Central memory CD8-positive, alpha-beta T cell (primary cell): Measurements from ENCODE around the gene TMEM150C.

Experiments
- ATAC-seq: fragments of 150-1000 bp; cut with Tn5 transposase; replicated peaks from 2 replicates; pipeline ENCODE4 v1.10.0; 2022; ENCODE audit warnings: mild to moderate bottlenecking, moderate FRiP score, moderate number of reproducible peaks; ENCODE audit not compliant: poor library complexity, severe bottlenecking; ENCODE audit errors: extremely low read depth
- DNase-seq, 2 donors: peaks; one replicate each; pipeline ENCODE4 v3.0.0; 2021; ENCODE audit warnings: low spot score in 2 of 2
- H3K27ac Mint-ChIP-seq: one replicate; pipeline ENCODE4 v1.8.0; 2022; ENCODE audit warnings: low read depth, mild to moderate bottlenecking, moderate library complexity, mixed read lengths
- H3K27me3 Mint-ChIP-seq: one replicate; pipeline ENCODE4 v1.8.0; 2022; ENCODE audit warnings: mixed read lengths
- H3K36me3 Mint-ChIP-seq: one replicate; pipeline ENCODE4 v1.8.0; 2022; ENCODE audit warnings: mild to moderate bottlenecking, moderate library complexity, mixed read lengths; ENCODE audit not compliant: insufficient read depth
- H3K4me1 Mint-ChIP-seq: one replicate; pipeline ENCODE4 v1.8.0; 2022; ENCODE audit warnings: mixed read lengths
- H3K4me3 Mint-ChIP-seq: one replicate; pipeline ENCODE4 v1.8.0; 2022; ENCODE audit warnings: mild to moderate bottlenecking, moderate library complexity, mixed read lengths
- H3K9me3 Mint-ChIP-seq: one replicate; pipeline ENCODE4 v1.8.0; 2022; ENCODE audit warnings: mixed read lengths

The TMEM150C gene

DNA sequence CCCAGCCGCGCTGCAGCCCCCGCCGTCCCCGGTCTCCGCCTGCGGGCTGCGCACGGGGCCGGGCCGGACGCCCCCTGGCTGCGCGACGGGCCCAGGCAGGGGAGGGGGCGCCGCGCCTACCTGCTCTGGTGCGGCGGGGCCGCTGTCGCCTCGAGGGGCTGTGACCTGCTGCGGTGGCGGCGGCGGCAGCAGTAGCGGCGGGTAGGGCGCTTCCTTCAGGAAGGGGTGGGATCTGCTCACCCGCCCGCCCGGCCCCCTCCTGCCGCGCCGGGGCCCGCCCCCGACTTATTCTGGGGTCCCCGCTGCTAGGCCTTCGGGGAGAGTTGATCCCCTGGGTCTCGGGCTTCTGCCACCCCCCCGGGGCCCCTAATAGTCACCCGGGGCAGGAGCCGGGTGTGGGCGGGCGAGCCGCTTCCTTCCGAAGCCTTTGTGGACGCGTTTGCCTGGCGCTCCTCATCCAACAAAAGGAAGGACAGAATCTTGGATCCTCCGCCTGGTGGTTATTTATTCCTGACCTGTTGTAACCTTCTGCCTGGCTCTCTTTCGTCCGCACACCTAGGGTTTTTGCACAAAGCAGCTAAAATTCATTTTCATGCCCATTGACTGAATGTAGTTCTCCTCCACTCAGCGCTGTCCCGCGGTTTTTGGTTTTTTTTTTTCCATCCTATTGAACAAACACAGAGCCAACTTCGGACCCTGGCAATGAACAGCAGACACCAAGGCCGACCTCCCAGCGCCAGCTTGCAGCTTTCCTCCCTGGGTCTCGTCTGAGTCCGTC is at the start of gene TMEM150C:
Gene TMEM150C (minus strand): TSS at position 203 of the 778 bp plus-strand sequence. CDS start 57,331 bp downstream, outside the sequence.
- no peaks in the 10 kb centered on the region for H3K9me3 Mint-ChIP-seq
- ATAC-seq (peak; percentile 14), DNase-seq (no peak)
- peaks cover 1% of the 10 kb centered on the region for H3K36me3 Mint-ChIP-seq
- peaks cover 84% of the 10 kb centered on the region for H3K27me3 Mint-ChIP-seq
- peak within 1 kb of the TSS; percentile 79 for H3K4me3 Mint-ChIP-seq
- H3K4me1 Mint-ChIP-seq = peaks cover 14% of the 10 kb centered on the region
- no peak within 1 kb of the TSS for H3K27ac Mint-ChIP-seq

DNA sequence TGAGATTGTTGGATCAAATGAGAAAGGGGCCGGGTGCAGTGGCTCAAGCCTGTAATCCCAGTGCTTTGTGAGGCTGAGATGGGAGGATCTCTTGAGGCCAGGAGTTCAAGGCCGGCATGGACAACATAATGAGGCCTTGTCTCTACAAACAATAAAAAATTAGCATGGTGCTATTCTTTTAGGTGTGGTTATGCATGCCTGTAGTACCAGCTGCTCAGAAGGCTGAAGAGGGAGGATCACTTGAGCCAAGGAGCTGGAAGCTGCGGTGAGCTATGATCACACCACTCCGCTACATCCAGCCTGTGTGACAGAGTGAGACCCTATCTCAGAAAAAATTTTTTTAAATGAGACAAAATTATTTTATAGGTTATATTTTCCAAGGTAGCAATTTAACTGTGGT is 49.7 kb upstream of the TMEM150C start:
- Mint-ChIP-seq H3K36me3 (peaks cover 2% of the 10 kb centered on the region), H3K4me1 (no peaks in the 10 kb centered on the region), H3K27me3 (no peaks in the 10 kb centered on the region), H3K27ac (no peak overlapping the region), H3K4me3 (no peak overlapping the region), H3K9me3 (no peaks in the 10 kb centered on the region)
- ATAC-seq = no peak
- no peak for DNase-seq

DNA sequence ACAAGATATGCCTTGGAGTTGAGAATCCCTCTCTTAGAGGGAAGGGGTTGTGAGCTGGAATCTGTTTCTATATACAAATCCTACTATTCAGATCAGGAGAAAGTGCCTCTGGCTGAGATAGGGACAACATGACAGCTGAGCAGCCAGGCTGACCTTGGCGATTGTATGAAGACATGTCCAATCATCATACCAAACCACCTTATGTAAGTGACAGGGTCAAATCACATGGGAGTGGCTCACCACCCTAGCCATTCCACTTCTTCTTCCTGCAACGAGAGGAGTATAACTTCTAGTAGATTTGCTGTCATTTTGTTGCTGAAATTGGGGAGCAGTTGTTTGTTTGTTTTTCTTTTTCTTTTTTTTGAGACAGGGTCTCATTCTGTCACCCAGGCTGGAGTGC is 48.3 kb upstream of the TMEM150C start:
- Mint-ChIP-seq H3K9me3 (no peaks in the 10 kb centered on the region), H3K4me3 (no peak overlapping the region), H3K4me1 (no peaks in the 10 kb centered on the region), H3K27ac (no peak overlapping the region), H3K27me3 (no peaks in the 10 kb centered on the region), H3K36me3 (peaks cover 2% of the 10 kb centered on the region)
- no peak for DNase-seq
- no peak for ATAC-seq

DNA sequence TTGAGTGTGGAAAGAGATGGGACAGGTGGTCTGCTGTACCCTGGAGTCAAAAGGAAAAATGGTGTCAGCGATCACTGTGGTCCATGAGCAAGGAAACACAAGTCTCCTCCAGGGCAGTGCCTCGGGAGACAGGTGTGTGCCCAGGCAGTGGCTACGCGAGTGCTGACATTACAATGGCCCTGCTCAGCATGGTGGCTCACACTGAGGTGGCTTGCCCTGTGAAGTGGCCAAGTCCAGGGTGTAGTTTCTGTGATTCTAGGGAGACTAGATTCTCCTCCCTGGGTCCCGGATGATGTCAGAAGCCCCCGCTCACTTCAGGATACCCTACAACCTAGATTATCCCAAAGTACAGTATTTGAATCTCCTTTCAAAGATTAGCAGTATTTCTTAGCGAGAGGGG is 44.8 kb upstream of the TMEM150C start:
- ATAC-seq = no peak
- Mint-ChIP-seq H3K4me1 (no peaks in the 10 kb centered on the region), H3K27ac (no peak overlapping the region), H3K4me3 (no peak overlapping the region), H3K9me3 (no peaks in the 10 kb centered on the region), H3K27me3 (no peaks in the 10 kb centered on the region), H3K36me3 (peaks cover 2% of the 10 kb centered on the region)
- no peak for DNase-seq

DNA sequence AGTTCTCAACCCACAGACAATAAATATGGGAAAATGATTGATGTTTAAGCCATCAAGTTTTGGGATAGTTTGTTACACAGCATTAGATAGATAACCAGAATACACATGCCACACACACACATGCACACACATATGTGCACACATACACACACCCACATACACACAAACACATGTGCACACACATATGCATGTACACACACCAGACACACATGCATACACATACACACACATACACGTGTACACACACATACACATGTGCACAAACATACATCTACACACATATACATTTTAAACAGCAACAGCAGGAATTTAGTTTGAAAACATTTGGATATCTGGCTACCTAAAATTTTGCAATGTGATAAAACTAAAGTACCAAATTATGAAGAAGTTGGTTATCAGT is 42.7 kb upstream of the TMEM150C start:
- ATAC-seq (no peak), DNase-seq (no peak)
- Mint-ChIP-seq H3K4me3 (no peak overlapping the region), H3K27ac (no peak overlapping the region), H3K27me3 (no peaks in the 10 kb centered on the region), H3K9me3 (no peaks in the 10 kb centered on the region), H3K4me1 (no peaks in the 10 kb centered on the region), H3K36me3 (peaks cover 2% of the 10 kb centered on the region)

DNA sequence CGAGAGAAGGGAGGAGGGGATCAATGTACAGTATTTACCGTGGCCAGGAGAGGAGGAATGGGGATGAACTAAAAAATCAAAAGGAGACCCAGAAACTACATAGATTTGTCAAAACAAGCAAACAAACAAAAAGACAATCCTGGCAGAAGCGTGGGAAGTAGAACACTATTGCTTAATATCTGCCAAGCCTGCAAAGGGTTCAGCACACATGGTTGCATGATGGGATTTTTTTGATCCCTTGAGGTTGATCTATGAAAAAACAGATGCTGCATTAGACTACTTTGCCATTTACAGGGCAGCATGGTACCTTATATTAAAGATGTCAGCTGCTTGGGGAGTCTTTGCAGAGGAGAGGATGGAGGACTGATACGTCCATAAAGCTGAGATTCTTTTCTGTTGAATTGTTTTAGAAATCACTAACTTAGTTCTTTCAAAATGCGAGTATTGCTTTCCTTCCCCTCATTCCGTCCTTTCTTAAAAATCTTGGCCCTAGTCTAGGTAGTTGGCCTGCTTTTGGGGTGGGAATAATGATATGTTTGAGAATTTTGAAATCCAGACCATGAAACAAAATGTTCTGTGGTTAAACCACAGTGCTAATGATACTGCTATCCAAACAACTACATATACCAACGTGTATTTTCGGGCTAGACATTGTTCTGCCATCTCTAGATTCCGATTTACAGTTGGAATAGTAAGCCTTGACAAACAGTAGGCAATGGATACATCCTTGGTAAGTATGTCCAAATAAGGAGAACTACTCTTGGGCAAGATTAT is 39.6 kb upstream of the TMEM150C start:
- Mint-ChIP-seq H3K27ac (no peak overlapping the region), H3K9me3 (no peaks in the 10 kb centered on the region), H3K4me1 (no peaks in the 10 kb centered on the region), H3K36me3 (no peaks in the 10 kb centered on the region), H3K4me3 (no peak overlapping the region), H3K27me3 (no peaks in the 10 kb centered on the region)
- ATAC-seq = no peak
- no peak for DNase-seq

DNA sequence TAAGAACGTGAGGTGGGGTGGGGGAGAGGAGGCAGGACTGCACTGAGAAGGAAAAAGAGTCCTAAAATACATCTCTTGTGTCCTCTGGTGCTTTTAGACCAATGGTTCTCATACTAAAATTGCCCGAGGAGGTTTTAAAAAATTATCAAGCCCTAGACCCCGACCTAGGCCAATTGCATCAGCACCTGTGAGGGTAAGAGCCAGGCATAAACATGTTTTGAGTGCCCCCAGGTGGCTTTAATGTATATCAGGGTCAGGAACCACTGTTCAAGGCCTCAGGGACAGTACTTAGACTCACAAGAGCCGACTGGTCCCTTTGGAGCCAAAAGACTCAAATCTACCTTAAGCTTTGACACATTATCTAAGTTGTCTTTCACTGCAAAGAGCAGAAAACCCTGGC is 37.5 kb upstream of the TMEM150C start:
- Mint-ChIP-seq H3K27ac (no peak overlapping the region), H3K27me3 (no peaks in the 10 kb centered on the region), H3K9me3 (no peaks in the 10 kb centered on the region), H3K36me3 (no peaks in the 10 kb centered on the region), H3K4me3 (no peak overlapping the region), H3K4me1 (no peaks in the 10 kb centered on the region)
- no peak for DNase-seq
- ATAC-seq = no peak

DNA sequence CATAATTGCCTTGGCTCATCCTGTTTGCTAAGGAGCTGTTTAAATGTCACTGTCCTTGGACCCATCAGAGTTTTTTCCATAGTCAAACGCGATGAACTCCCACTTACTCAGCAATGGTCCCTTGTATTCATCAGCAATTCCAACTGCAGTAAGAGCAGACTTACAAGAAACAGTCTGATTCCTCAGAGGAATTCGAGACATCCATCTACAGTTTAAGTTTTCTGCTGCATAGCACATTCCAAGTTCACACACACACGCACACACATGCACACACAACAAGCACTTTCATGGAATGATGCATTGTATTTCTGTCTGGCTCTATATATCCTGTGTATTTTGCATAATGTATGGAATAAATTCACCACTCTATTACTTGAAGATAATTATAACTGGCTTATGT is 32.7 kb upstream of the TMEM150C start:
- Mint-ChIP-seq H3K4me1 (no peaks in the 10 kb centered on the region), H3K27ac (no peak overlapping the region), H3K9me3 (no peaks in the 10 kb centered on the region), H3K4me3 (no peak overlapping the region), H3K36me3 (no peaks in the 10 kb centered on the region), H3K27me3 (peaks cover 30% of the 10 kb centered on the region)
- ATAC-seq = no peak
- no peak for DNase-seq

DNA sequence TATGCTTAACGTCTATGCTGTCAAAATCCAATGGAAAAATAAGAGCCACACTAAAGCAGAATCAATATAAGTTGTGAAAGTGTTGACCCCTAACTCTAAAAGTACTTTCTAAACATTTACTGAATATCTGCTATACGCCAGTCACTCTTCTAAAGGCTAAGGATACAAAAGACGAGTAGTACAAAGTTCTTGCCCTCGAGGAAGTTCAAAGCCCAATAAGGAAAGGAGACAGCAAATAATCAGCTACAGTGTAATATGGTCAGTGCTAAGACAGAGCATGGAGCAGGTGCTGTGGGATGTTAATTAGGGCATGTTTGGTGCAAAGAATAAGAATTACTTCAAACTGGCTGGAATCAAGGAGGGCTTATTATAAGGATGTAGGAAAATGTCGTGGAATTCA is 31.6 kb upstream of the TMEM150C start:
- no peaks in the 10 kb centered on the region for H3K36me3 Mint-ChIP-seq
- no peak overlapping the region for H3K27ac Mint-ChIP-seq
- ATAC-seq = no peak
- DNase-seq = no peak
- peaks cover 35% of the 10 kb centered on the region for H3K27me3 Mint-ChIP-seq
- no peaks in the 10 kb centered on the region for H3K9me3 Mint-ChIP-seq
- no peaks in the 10 kb centered on the region for H3K4me1 Mint-ChIP-seq
- no peak overlapping the region for H3K4me3 Mint-ChIP-seq

DNA sequence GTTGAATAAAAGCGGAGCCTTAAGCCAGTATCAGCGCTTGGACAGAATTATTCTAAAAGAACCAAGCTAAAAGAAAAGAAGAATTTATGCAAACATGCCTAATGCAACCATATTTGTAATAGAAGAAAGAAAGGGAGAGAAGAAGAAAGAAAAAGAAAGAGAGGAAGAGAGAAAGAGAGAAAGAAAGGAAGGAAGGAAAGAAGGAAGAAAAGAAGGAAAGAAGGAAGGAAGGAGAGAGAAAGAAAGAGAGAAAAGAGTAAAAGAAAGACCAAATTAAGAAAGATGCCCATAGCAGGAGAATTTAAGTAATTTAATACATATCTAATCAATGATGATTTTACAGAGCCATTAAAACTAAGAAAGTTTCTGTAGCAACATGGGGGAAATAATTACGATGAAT is 30.9 kb upstream of the TMEM150C start:
- Mint-ChIP-seq H3K27ac (no peak overlapping the region), H3K4me3 (no peak overlapping the region), H3K36me3 (no peaks in the 10 kb centered on the region), H3K27me3 (peaks cover 39% of the 10 kb centered on the region), H3K4me1 (no peaks in the 10 kb centered on the region), H3K9me3 (no peaks in the 10 kb centered on the region)
- ATAC-seq (no peak), DNase-seq (no peak)

DNA sequence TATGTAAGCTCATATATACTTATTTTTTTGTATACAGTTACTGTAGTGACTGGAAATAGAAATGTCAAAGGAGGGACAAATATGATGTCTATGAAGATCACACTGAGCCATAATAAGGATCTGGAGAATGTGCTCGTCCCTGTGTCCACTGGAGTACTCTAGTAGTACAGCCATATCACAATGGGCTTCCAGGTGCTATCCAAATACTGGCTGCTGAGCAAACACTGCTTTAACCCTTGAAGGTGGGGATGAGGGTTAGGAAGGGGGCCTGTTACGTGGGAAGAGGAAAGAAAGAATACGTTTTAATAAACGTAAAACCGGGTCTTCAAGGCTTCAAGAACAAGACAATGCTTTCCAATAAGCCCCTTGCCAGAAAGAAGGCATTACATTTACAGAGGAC is 29.8 kb upstream of the TMEM150C start:
- Mint-ChIP-seq H3K9me3 (no peaks in the 10 kb centered on the region), H3K27ac (no peak overlapping the region), H3K4me1 (no peaks in the 10 kb centered on the region), H3K27me3 (peaks cover 39% of the 10 kb centered on the region), H3K36me3 (no peaks in the 10 kb centered on the region), H3K4me3 (no peak overlapping the region)
- DNase-seq = no peak
- ATAC-seq = no peak

DNA sequence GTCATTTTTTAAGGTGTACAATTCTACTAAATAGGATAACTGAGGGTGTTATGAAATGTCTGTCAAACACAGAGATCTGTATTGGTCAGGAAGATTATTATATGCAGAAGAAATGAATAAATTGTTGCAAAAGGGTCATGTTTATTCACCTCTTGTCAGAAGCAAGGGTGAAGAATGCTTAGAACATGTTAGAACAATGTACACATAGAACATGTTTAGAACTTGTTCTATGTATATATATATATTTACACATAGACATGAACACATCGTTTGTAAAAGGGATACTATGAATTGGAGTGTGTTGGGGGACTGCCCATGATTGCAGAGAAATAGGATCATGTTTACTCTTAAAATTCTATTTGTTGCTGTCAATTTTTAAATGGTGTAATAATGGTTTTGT is 28.0 kb upstream of the TMEM150C start:
- no peaks in the 10 kb centered on the region for H3K9me3 Mint-ChIP-seq
- DNase-seq (no peak), ATAC-seq (no peak)
- H3K27me3 Mint-ChIP-seq = peaks cover 39% of the 10 kb centered on the region
- no peaks in the 10 kb centered on the region for H3K36me3 Mint-ChIP-seq
- no peak overlapping the region for H3K27ac Mint-ChIP-seq
- no peaks in the 10 kb centered on the region for H3K4me1 Mint-ChIP-seq
- no peak overlapping the region for H3K4me3 Mint-ChIP-seq

DNA sequence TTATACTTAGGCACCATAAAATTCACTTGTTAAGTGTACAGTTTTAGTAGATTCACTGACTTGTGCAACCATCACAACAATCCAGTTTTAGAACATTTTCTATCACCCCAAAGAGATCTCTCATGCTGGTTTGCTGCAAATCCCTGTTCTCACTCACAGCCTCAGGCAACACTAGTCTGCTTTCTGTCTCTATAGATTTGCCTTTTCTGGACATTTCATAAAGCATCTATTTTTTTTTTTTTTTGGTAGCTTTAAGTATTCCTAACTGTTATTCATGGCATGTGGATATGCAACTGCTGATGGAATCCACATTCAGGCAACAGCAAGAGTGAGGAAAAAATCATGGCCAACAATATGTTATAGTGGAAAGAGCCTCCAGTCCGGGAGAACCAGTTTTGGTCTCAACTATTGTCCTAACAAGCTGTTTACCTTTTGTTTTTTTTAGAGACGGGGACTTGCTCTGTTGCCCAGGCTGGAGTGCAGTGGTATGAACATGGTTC is 27.0 kb upstream of the TMEM150C start:
- H3K9me3 Mint-ChIP-seq = no peaks in the 10 kb centered on the region
- no peaks in the 10 kb centered on the region for H3K4me1 Mint-ChIP-seq
- H3K36me3 Mint-ChIP-seq = no peaks in the 10 kb centered on the region
- ATAC-seq (no peak), DNase-seq (no peak)
- peaks cover 38% of the 10 kb centered on the region for H3K27me3 Mint-ChIP-seq
- H3K27ac Mint-ChIP-seq = no peak overlapping the region
- no peak overlapping the region for H3K4me3 Mint-ChIP-seq
